VCaP (cell line): ENCODE data around the gene ZYX.
A peak's percentile ranks its signal among the peaks of the same experiment; 100 is the strongest.

Experiments used
- H3K27ac ChIP-seq: fragments of 450-650 bp; 2 replicates; pipeline ENCODE4 v1.5.1; 2017
- TF ChIP-seq, protein P1 (sequence below): fragments of 450-650 bp; conservative IDR thresholded peaks from 2 replicates; pipeline ENCODE4 v1.5.1; 2017; ENCODE audit warnings: mild to moderate bottlenecking, moderate library complexity

The ZYX gene

DNA sequence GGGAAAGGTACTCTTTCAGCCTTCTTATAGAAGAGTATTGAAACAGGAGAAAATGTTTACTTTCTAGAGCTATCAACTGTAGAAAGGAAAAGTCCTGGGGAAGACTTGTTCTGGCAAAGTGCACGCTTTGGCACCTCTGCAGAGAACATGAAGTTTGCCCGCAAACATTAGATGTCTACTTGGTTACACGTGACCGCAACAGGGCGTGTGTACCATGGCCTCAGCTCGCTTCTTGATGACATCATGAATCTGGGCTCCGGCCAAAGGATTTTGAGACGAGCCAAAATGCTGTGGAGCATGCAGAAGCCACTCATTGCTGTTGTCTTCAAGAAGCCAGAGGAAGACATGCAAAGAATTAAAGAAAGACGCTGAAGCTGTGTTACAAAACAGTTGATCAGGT lies 53.5 kb downstream of the ZYX start:
- peak overlapping the region; percentile 71 for H3K27ac ChIP-seq
- TF ChIP-seq, protein P1, sequence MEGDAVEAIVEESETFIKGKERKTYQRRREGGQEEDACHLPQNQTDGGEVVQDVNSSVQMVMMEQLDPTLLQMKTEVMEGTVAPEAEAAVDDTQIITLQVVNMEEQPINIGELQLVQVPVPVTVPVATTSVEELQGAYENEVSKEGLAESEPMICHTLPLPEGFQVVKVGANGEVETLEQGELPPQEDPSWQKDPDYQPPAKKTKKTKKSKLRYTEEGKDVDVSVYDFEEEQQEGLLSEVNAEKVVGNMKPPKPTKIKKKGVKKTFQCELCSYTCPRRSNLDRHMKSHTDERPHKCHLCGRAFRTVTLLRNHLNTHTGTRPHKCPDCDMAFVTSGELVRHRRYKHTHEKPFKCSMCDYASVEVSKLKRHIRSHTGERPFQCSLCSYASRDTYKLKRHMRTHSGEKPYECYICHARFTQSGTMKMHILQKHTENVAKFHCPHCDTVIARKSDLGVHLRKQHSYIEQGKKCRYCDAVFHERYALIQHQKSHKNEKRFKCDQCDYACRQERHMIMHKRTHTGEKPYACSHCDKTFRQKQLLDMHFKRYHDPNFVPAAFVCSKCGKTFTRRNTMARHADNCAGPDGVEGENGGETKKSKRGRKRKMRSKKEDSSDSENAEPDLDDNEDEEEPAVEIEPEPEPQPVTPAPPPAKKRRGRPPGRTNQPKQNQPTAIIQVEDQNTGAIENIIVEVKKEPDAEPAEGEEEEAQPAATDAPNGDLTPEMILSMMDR = no peak

- TF ChIP-seq, protein P1 = no peak
- H3K27ac ChIP-seq = peak overlapping the region; percentile 71
Observed at GRCh38 chr7:143435266-143435665, 54.1 kb downstream of the ZYX start.

GRCh38 chr7:143436325-143436946 lies 55.3 kb downstream of the ZYX start:
- TF ChIP-seq, protein P1 = no peak

GRCh38 chr7:143437578-143437977 lies 56.4 kb downstream of the ZYX start:
- peak overlapping the region; percentile 51 for H3K27ac ChIP-seq
- TF ChIP-seq, protein P1 = no peak

More at GRCh38 chr7:143436325-143436946, 55.3 kb downstream of the ZYX start:
- H3K27ac ChIP-seq = peak overlapping the region; percentile 51; the same call in 1 of the 2 replicates

DNA sequence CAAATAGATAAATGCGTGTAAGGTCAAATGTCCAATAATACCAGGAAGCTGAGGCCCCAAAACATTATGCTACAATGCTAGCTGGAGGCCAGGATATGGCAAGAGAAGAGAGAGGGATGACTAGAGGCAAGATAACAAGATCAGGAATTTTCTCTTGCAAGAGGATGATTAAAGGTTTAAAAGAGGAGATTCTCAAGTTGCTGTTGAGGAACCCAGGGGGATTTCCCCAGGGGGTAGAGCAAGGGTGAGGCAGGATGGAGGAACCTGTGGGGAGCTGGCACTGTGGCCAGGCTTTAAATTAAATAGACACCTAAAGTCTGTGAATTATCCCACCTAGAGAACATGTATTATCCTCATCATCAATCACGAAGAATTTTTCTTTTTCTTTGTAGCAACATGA lies 58.7 kb downstream of the ZYX start:
- no peak overlapping the region for H3K27ac ChIP-seq
- TF ChIP-seq, protein P1 = no peak
